Inflammatory macrophage treated with lipopolysaccharide for 1 hour (primary cell): Measurements from ENCODE around the gene ZCWPW2.

Experiments
- DNase-seq, 2 donors: peaks; one replicate each; pipeline ENCODE4 v3.0.0-alpha.2; 2020 to 2022

The ZCWPW2 gene

GRCh38 chr3:28348629-28349468, at the start of gene ZCWPW2, which contains the start of gene AZI2:
Gene ZCWPW2 (plus strand): TSS chr3:28348721. CDS start chr3:28413069, 64,348 bp downstream.
Gene AZI2 (minus strand): TSS chr3:28348824. CDS start chr3:28340617, 8,207 bp downstream.
- peak; percentile 93 to 96 for DNase-seq

GRCh38 chr3:28299705-28300104, 48.8 kb upstream of the ZCWPW2 start:
- DNase-seq: no peak

- DNase-seq: no peak
These were observed 48.1 kb upstream of the ZCWPW2 start for GRCh38 chr3:28300345-28300962.

- no peak for DNase-seq
These were observed 46.8 kb upstream of the ZCWPW2 start for GRCh38 chr3:28301688-28302087.

- DNase-seq: peak; percentile 76 to 90
These were observed 40.3 kb upstream of the ZCWPW2 start for GRCh38 chr3:28308196-28308595.

GRCh38 chr3:28315711-28316110, 32.8 kb upstream of the ZCWPW2 start:
- DNase-seq: no peak

- no peak for DNase-seq
These were observed 32.3 kb upstream of the ZCWPW2 start for GRCh38 chr3:28316226-28316625.

- DNase-seq: peak; percentile 21 to 44
These were observed 31.0 kb upstream of the ZCWPW2 start for GRCh38 chr3:28317438-28318022.

GRCh38 chr3:28320981-28321380, 27.5 kb upstream of the ZCWPW2 start:
- DNase-seq: no peak

- no peak for DNase-seq
These were observed 26.1 kb upstream of the ZCWPW2 start for GRCh38 chr3:28322464-28322863.

- no peak for DNase-seq
These were observed 22.0 kb upstream of the ZCWPW2 start for GRCh38 chr3:28326458-28326926.

- DNase-seq: peak; percentile 19 to 84
These were observed 20.1 kb upstream of the ZCWPW2 start for GRCh38 chr3:28328188-28329151.

GRCh38 chr3:28334552-28334951, 14.0 kb upstream of the ZCWPW2 start:
- no peak for DNase-seq

- no peak for DNase-seq
These were observed 13.3 kb upstream of the ZCWPW2 start for GRCh38 chr3:28335246-28335645.

- no peak for DNase-seq
These were observed 11.3 kb upstream of the ZCWPW2 start for GRCh38 chr3:28337230-28337629.

GRCh38 chr3:28343144-28343543, 5.4 kb upstream of the ZCWPW2 start:
- DNase-seq: no peak

GRCh38 chr3:28345690-28346089, 2.8 kb upstream of the ZCWPW2 start:
- no peak for DNase-seq

GRCh38 chr3:28347374-28348264, 902 bp upstream of the ZCWPW2 start:
- DNase-seq: peak; percentile 94 to 97

GRCh38 chr3:28348265-28348628, 274 bp upstream of the ZCWPW2 start:
- DNase-seq: peak; percentile 96 to 98

- peak; percentile 10 to 36 for DNase-seq
These were observed 1.0 kb downstream of the ZCWPW2 start for GRCh38 chr3:28349469-28350000.

- DNase-seq: peak; percentile 86 to 88
These were observed 27.9 kb downstream of the ZCWPW2 start for GRCh38 chr3:28376424-28376823.
